K562 (cell line): ENCODE data around the gene TRMT1. TPM values are rescaled to one million over a fixed set of nuclear protein-coding genes. Genes with fewer than 3 reads are reported as not detected.

Source experiments
- ATAC-seq: fragments of 200-7000 bp; cut with Tn5 transposase; 3 replicates; pipeline ENCODE4 v1.9.1; 2020; ENCODE audit warnings: moderate library complexity
- BruUV-seq: library from RNA; stranded (reverse); fragments of 400-500 nt; replicated peaks from 2 replicates; lab custom pipeline; 2021; lab: Mats Ljungman, UMichigan
- CTCF ChIA-PET: fragments of 300-600 bp; formaldehyde crosslinking; extraction: SDS; loops from one replicate; lab custom pipeline; 2021; ENCODE audit warnings: low intra/inter-chr PET ratio; lab: Yijun Ruan, JAX
- POLR2A ChIA-PET: fragments of 300-600, 350-650 bp; sonication (Branson Sonifier 250); formaldehyde crosslinking; extraction: SDS; loops from one replicate; lab custom pipeline; 2021; ENCODE audit warnings: antibody characterized with exemption, inconsistent platforms; lab: Yijun Ruan, JAX
- DNase-seq, 4 experiments: peaks; one replicate each; pipeline versions ENCODE4 v3.0.0 to v3.0.0-alpha.2; 2011 to 2018; ENCODE audit warnings: low spot score in 3 of 4, mixed read lengths in 3 of 4; ENCODE audit errors: extremely low read depth in 1 of 4
- FAIRE-seq: peaks from 2 replicates; lab custom pipeline; 2011; peaks lifted over from hg19 to GRCh38; lab: Jason Lieb, UNC
- H2AFZ ChIP-seq: 2 replicates; pipeline ENCODE4 v1.6.0; 2011; ENCODE audit warnings: low read depth, low read length, control low read depth, inconsistent platforms
- H3K27ac ChIP-seq: fragments of 200-600 bp; 3 replicates; pipeline ENCODE4 v1.8.0; 2011; ENCODE audit warnings: low read depth, mild to moderate bottlenecking, control low read depth, inconsistent platforms, low read length, moderate library complexity, mixed read lengths; ENCODE audit errors: extremely low read depth
- H3K27me3 ChIP-seq, 2 experiments: fragments of 300-600 bp in 1 of 2; 2 replicates in 1 of 2; 3 replicates in 1 of 2; pipeline versions ENCODE4 v1.6.0 to v1.8.0; 2011; ENCODE audit warnings: inconsistent platforms in 2 of 2, low read length in 2 of 2, mild to moderate bottlenecking in 1 of 2, mixed read lengths in 1 of 2, moderate library complexity in 1 of 2; ENCODE audit not compliant: control insufficient read depth in 2 of 2, insufficient read depth in 2 of 2
- H3K36me3 ChIP-seq: fragments of 300-600 bp; 3 replicates; pipeline ENCODE4 v1.8.0; 2011; ENCODE audit warnings: mild to moderate bottlenecking, low read length, inconsistent platforms; ENCODE audit not compliant: control insufficient read depth, insufficient read depth
- H3K4me1 ChIP-seq, 2 experiments: fragments of 200-600 bp in 1 of 2; replicated peaks in 1 of 2; 2 replicates in 1 of 2; 3 replicates in 1 of 2; pipeline versions ENCODE4 v1.5.1 to v1.8.0; 2011; ENCODE audit warnings: inconsistent platforms in 2 of 2, low read length in 2 of 2, mild to moderate bottlenecking in 1 of 2, mixed read lengths in 1 of 2, moderate library complexity in 1 of 2; ENCODE audit not compliant: control insufficient read depth in 2 of 2, insufficient read depth in 2 of 2
- H3K4me2 ChIP-seq: 2 replicates; pipeline ENCODE4 v1.6.1; 2011; ENCODE audit warnings: low read length, control low read depth, inconsistent platforms, mixed read lengths; ENCODE audit not compliant: insufficient read depth
- H3K4me3 ChIP-seq: fragments of 200-600 bp; sonication (generic), shearing (Covaris generic); 2 replicates; pipeline ENCODE4 v1.5.1; 2016; ENCODE audit warnings: control low read depth, inconsistent platforms
- H3K79me2 ChIP-seq: fragments of 200-600 bp; 3 replicates; pipeline ENCODE4 v1.8.0; 2011; ENCODE audit warnings: low read length, inconsistent platforms; ENCODE audit not compliant: control insufficient read depth, insufficient read depth
- H3K9ac ChIP-seq, 2 experiments: 2 replicates each; pipeline versions ENCODE4 v1.6.0 to v1.6.1; 2011; ENCODE audit warnings: low read depth in 2 of 2, low read length in 2 of 2, control low read depth in 1 of 2, inconsistent platforms in 1 of 2, mild to moderate bottlenecking in 1 of 2, mixed read lengths in 1 of 2; ENCODE audit not compliant: insufficient read depth in 1 of 2
- H3K9me1 ChIP-seq: one replicate; pipeline ENCODE4 v1.6.0; 2011; ENCODE audit warnings: inconsistent platforms, mild to moderate bottlenecking, low read length, moderate library complexity; ENCODE audit not compliant: control insufficient read depth, insufficient read depth
- H3K9me3 ChIP-seq: replicated peaks from 2 replicates; pipeline ENCODE4 v1.5.1; 2011; ENCODE audit warnings: low read depth, low read length, inconsistent platforms; ENCODE audit not compliant: control insufficient read depth, insufficient read depth
- H4K20me1 ChIP-seq: replicated peaks from 2 replicates; pipeline ENCODE4 v1.6.1; 2011; ENCODE audit warnings: low read length, inconsistent platforms, mixed read lengths; ENCODE audit not compliant: control insufficient read depth, insufficient read depth
- CEBPB ChIP-seq: fragments of 450-650 bp; IDR thresholded peaks from 2 replicates; pipeline ENCODE4 v1.6.1; 2016; ENCODE audit warnings: missing genetic modification characterization, missing compliant biosample characterization
- ZBTB7A ChIP-seq: IDR thresholded peaks from 2 replicates; pipeline ENCODE4 v1.6.1; 2011; ENCODE audit warnings: low read depth, mild to moderate bottlenecking, low read length, moderate library complexity, borderline replicate concordance; ENCODE audit not compliant: control insufficient read depth
- WGBS: fragments of 100-300 bp; shearing (Covaris generic); methylation state at CpG from one replicate; pipeline ENCODE4 v1.1.6; 2016; ENCODE audit warnings: low coverage, mixed read lengths; ENCODE audit not compliant: insufficient coverage; ENCODE audit errors: missing lambda C conversion rate; 5-methylcytosine and 5-hydroxymethylcytosine counted together
- in situ Hi-C: fragments of 300-500 bp; cut with MboI; formaldehyde crosslinking; loops from 4 replicates; pipeline ENCODE4 v1.15.0; 2018; ENCODE audit warnings: inconsistent platforms, mixed read lengths
- intact Hi-C: fragments of 100-400 bp; cut with micrococcal nuclease; formaldehyde crosslinking; loops from 2 replicates; pipeline ENCODE4 v1.14.2; 2022
- polyA plus RNA-seq, 8 experiments: library from polyadenylated mRNA; depleted of rRNA in 4 of 8; stranded (reverse) in 5 of 8; unstranded in 3 of 8; fragments of >200 nt; fragmentation: Nextera tagmentation in 2 of 8; fragmentation: Illumina TruSeq in 1 of 8; extraction: Ambion mirVana in 2 of 8; extraction: Trizol in 1 of 8; gene quantifications; 2 replicates each; pipeline versions ENCODE4 v1.2.1 to v1.2.3, GENCODE V29; 2011 to 2014; ENCODE audit warnings: inconsistent platforms in 1 of 8, missing spikeins in 1 of 8
- total RNA-seq, 7 experiments: library from RNA; depleted of rRNA in 6 of 7; stranded (reverse); fragments of >200 nt in 6 of 7; fragmentation: Illumina TruSeq in 2 of 7; extraction: Trizol in 2 of 7; gene quantifications; 2 replicates each; pipeline versions ENCODE4 v1.2.1 to v1.2.3, GENCODE V29; 2011 to 2021; ENCODE audit warnings: low replicate concordance in 1 of 7
- TF ChIP-seq, protein P1 (sequence below), 2 experiments: fragments of 450-650 bp; IDR thresholded peaks; 2 replicates each; pipeline ENCODE4 v1.6.1; 2016; ENCODE audit warnings: mild to moderate bottlenecking in 2 of 2, borderline replicate concordance in 1 of 2, low read depth in 1 of 2, moderate library complexity in 1 of 2

Gene TRMT1
- total and polyA plus RNA-seq, 9 of the 15 experiments (the other 6 are each of a cell fraction or from before 2014, with no cell fraction given): 5.8 to 158 (median 54.3) TPM

GRCh38 chr19:13138916-13139198 is 22.3 kb upstream of the TRMT1 start:
- FAIRE-seq: no peak

More at GRCh38 chr19:13138916-13139198, 22.3 kb upstream of the TRMT1 start:
- ChIA-PET POLR2A (interaction anchor here (0.7 to 1.6 kb wide), 5 partner anchors 10 to 14 kb away, joined by 4 to 11 read pairs (median 5); partner anchors contain the start of genes IER2 and STX10), CTCF (no interaction called here)
- ATAC-seq: no peak
- in situ Hi-C loops: no loop called here
- Histone ChIP-seq H3K9me1 (no peaks in the 10 kb centered on the region), H3K4me1 (peaks cover 4 to 36% of the 10 kb centered on the region in 2 experiments; a peak in 4 of 5 replicates), H3K4me3 (no peak overlapping the region), H3K36me3 (peaks cover 60% of the 10 kb centered on the region; the same call in 2 of the 3 replicates), H3K27ac (no peak overlapping the region), H3K27me3 (no peaks in the 10 kb centered on the region), H3K79me2 (peaks cover 13% of the 10 kb centered on the region; the same call in 1 of the 3 replicates), H3K9me3 (no peaks in the 10 kb centered on the region), H3K9ac (peak overlapping the region in 1 of 2 experiments; percentile 58; a peak in 1 of 4 replicates), H3K4me2 (no peak overlapping the region), H2AFZ (no peak overlapping the region), H4K20me1 (0 out of 2 replicates have a peak, but pooled peaks cover 3% of the 10 kb centered on the region)
- intact Hi-C loops: no loop called here
- BruUV-seq: no TSS peak
- TF ChIP-seq CEBPB (tag) (peak; percentile 51; the same call in 1 of the 2 replicates), ZBTB7A (0 out of 2 replicates have a peak, but pooled peaks have one; percentile 10)
- TF ChIP-seq, protein P1, sequence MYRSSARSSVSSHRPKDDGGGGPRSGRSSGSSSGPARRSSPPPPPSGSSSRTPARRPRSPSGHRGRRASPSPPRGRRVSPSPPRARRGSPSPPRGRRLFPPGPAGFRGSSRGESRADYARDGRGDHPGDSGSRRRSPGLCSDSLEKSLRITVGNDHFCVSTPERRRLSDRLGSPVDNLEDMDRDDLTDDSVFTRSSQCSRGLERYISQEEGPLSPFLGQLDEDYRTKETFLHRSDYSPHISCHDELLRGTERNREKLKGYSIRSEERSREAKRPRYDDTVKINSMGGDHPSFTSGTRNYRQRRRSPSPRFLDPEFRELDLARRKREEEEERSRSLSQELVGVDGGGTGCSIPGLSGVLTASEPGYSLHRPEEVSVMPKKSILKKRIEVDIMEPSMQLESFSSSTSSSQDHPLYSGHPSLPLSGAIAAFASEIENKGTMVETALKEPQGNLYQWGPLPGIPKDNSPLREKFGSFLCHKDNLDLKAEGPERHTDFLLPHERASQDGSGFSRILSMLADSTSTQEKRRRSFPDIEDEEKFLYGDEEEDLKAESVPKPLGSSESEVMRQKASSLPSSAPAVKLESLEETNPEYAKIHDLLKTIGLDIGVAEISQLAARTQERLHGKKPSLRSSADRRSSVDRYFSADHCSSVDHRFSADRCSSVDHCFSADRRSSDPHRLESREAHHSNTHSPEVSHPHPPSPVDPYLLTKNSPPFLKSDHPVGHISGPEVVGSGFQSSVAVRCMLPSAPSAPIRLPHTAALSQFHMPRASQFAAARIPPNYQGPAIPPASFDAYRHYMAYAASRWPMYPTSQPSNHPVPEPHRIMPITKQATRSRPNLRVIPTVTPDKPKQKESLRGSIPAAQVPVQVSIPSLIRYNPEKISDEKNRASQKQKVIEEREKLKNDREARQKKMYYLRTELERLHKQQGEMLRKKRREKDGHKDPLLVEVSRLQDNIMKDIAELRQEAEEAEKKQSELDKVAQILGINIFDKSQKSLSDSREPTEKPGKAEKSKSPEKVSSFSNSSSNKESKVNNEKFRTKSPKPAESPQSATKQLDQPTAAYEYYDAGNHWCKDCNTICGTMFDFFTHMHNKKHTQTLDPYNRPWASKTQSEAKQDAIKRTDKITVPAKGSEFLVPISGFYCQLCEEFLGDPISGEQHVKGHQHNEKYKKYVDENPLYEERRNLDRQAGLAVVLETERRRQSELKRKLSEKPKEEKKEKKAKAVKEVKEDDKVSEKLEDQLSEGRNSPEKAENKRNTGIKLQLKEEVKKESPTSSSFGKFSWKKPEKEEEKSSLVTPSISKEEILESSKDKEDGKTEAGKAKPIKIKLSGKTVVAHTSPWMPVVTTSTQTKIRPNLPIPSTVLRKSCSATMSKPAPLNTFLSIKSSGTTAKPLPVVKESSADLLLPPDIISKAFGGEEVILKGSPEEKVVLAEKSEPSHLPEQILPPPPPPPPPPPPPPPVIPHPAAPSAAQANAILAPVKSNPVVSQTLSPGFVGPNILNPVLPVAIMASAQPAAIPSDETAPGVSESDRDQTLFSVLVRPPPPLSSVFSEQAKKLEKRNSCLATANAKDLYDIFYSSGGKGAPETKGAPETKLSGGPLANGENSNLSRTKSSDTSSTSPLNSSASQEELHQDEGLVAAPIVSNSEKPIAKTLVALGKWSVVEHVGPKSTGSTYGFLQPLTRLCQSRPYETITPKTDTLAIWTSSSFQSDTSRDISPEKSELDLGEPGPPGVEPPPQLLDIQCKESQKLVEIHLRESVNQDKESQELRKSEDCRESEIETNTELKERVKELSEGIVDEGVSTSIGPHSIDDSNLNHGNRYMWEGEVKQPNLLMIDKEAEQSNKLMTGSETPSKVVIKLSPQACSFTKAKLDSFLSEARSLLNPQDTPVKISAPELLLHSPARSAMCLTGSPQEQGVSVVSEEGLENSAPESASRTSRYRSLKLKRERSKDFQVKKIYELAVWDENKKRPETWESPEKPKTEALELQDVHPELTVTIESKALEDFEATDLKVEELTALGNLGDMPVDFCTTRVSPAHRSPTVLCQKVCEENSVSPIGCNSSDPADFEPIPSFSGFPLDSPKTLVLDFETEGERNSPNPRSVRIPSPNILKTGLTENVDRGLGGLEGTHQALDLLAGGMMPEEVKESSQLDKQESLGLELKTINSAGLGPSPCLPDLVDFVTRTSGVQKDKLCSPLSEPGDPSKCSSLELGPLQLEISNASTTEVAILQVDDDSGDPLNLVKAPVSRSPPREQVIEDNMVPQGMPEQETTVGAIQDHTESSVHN (IDR thresholded peaks at IDR 0.05; ENCODE audit: borderline replicate concordance in 1 of 2, low read depth in 1 of 2): no peak
- DNase-seq: no peak
- WGBS: 88% methylated on average over 8 of the region's 10 CpGs
